IPS DF 4.7 (cell line): Measurements from ENCODE around the gene FCER2.
"Not testable (repeated sequence)": the region's sequence is repeated elsewhere in the genome, so short reads cannot be mapped to it uniquely, and the experiment has no call there.

Experiments used
- DNase-seq: peaks from one replicate; pipeline ENCODE4 v3.0.0-alpha.2; 2013; ENCODE audit warnings: low spot score; ENCODE audit errors: extremely low read depth

The FCER2 gene

GRCh38 chr19:7648265-7649014, 53.5 kb downstream of the FCER2 start:
- DNase-seq: no peak

- no peak for DNase-seq
Observed at GRCh38 chr19:7647156-7647555, 54.8 kb downstream of the FCER2 start.

DNA sequence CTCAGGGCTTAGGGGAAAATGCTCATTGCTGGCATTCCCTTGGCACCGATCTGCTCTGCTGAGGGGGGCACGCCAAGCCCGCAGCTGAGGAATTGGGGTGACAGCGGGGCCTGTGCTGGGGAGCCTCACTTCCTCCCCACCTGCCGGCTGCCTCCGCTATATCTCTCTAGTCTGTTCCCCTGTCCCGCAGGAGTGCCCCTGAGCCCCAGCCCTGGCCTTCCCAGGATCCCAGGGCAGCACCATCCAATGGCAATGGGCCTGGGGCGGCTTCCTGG, 55.6 kb downstream of the FCER2 start:
- no peak for DNase-seq

DNA sequence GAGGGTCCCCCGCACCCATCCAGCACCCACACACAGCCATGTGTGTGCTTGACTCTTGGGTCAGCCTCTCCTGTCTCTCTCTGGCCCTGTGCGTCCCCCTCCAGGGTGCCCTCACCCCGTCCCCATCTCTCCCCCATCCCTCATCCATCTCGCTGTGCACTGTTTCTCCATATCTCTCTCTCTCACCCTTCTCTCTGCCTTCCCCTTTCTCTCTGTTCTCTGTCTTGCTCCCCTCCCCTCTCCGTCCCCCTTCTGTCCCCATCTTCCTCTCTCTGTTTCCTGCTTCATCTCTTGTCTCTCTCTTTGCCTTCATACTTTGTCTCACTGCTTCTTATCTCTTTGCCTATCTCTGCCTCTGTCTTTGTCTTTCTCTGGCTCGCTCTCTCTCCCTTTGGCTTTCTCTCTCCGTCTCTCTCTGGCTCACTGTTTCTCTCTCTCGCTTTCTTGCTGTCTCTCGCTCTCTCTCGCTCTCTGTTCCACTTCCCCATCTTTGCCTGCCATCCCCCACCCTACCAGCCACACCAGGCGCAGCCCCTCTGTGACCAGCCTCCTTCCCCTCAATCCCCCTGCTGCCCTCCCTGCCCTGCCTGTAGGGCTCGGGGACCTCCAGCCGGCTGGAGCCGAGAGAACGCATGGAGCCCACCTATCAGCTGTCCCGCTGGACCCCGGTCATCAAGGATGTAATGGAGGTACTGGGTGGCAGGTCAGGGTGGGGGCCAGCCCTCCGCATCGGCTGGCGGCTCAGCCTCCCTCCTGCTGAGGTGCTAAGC, 56.1 kb downstream of the FCER2 start:
- DNase-seq: no peak

DNA sequence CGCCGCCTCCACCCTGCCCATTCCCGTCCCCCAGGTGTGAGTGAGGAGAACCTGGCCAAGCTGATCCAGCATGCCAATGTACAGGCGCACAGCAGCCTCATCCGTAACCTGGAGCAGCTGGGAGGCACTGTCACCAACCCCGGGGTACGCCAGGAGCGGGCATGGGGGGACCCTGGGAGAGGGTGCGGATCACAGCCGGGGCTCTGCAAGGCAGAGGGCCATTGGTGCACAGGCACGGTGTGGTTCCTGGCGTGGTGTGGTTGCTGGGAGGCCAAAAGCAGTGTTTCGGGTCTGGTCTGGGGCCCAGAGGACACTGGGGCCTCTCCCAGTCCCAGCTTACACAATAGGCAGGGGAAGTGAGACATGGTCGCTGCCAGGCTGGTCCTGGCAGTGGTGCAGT, 56.8 kb downstream of the FCER2 start:
- no peak for DNase-seq

DNA sequence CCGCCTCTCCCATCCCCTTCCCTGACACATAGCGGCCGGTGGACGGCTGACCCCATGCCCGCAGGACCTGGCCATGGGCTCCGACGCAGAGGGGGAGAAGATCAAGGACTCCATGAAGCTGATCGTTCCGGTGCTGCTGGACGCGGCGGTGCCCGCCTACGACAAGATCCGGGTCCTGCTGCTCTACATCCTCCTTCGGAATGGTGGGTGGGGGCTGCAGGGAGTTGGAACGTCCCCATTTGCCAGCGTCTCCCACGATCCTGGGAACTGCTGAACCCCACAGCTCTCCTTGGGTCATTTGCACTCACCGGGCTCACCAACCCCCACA, 57.4 kb downstream of the FCER2 start:
- DNase-seq: no peak

GRCh38 chr19:7643629-7644549, 58.0 kb downstream of the FCER2 start:
- not testable (repeated sequence) for DNase-seq

GRCh38 chr19:7643031-7643415, 58.9 kb downstream of the FCER2 start:
- DNase-seq: no peak

- DNase-seq: no peak
Observed at GRCh38 chr19:7642295-7643030, 59.5 kb downstream of the FCER2 start.

GRCh38 chr19:7641290-7642276, 60.3 kb downstream of the FCER2 start:
- DNase-seq: no peak

- no peak for DNase-seq
Observed at GRCh38 chr19:7640803-7641202, 61.1 kb downstream of the FCER2 start.

DNA sequence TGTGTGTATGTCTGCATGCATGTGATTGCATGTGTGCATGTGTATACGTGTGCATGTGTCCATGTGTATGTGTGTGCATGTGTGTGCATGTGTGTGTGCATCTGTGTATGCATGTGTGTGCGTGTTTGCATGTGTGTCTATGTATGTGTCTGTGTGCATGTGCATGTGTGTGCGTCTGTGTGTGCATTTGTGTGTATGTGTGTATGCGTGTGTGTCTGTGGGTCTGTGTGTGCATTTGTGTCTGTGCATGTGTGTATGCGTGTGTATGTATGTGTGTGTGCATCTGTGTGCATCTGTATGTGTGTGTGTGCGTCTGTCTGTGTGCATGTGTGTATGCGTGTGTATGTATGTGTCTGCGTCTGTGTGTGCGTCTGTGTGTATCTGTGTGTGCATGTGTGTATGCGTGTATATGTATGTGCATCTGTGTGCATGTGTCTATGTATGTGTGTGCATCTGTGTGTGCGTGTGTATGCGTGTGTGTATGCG, 62.0 kb downstream of the FCER2 start:
- DNase-seq: no peak

DNA sequence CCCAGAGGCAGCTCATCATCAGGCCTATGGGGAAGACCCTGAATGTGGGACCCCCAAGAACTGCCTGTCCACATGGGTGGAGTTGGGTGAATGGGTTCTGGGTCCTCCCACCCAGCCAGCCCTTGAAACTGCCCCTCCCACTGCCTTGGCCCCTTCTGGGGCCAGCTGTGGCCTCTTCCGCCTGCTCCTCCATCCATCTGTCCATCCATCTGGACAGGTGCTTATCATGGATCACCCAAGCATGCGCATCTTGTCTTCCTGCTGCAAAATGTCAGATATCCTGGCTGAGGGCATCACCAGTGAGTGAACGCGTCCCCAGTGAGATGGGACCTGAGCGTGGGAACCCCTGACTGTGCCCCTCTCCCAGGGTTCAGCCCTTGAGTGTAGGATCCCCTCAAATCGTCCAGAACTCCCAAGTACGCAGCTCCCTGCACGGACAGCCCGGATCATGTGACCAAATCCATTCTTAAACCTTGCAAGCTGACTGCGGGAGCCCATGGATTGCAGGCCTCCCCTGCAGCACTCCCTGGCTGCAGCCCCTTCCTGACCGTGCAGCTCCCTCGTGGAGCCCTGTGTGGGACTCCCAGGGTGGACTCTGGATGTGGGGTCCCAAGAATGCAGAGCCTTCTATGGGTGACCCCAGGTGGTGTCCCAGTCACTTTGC, 63.0 kb downstream of the FCER2 start:
- no peak for DNase-seq
